Kidney glomerular epithelial cell (primary cell): ENCODE measurements around the gene CHD9.
"Not testable (repeated sequence)": the region's sequence is repeated elsewhere in the genome, so short reads cannot be mapped to it uniquely, and the experiment has no call there.

Experiments
- DNase-seq: peaks from one replicate; lab custom pipeline; 2025; lab: John Stamatoyannopoulos, UW

CHD9 gene

DNA sequence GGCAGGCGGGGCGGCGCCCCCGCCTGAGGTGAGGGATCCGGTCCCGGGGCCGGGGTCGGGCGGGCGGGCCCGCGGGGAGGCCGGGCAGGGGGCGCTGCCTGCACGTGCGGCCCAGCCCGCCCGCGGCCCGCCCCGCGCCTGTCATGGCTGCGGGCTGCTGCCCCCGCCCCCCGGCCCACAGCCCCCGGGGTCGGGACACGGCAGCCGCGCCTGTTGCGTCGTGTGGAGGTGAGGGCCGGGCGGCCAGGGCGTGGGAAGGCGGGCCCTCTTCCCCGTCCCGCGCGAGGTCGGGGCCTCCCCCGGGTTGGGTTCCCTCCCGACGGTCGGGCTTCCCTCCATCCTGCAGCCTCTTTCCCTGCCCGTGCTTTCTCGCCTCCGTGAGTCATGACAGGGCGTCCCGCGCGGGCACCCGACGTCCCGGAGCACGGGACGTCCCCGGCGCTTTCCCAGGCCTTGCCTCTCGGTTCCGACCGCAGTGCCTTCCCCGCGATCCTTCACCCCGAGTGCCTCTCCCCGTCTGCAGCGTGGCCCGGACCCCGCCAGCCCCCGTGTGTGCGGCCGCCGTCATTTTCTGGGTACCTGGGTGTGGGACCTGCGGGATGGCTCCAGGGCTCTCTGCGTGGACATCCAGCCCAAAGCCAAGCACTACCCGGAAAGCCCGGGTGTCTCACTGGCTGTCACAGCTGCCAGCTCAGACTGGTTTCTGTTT is 76.7 kb downstream of the CHD9 start:
- DNase-seq, result peak; percentile 12

DNA sequence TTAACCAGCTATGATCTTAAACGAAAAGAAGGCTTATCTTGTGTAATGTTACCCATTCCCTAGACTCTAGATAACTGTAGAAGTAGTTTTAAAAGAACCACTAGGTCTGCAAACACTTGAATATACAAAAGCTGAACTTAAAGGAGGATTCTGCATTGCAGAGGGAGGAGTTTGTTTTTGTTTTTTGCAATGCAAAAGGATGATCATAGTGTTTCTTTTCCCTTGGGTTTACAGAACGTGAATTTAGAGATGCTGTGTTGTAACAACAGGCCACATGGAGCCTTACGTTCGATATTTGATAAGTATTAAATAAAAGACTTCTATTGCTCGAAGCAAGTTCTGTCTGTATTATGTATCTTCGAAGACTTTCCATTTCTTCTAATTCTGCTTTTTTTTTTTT is 77.6 kb downstream of the CHD9 start:
- DNase-seq, result no peak

- no peak for DNase-seq
These were observed 80.5 kb downstream of the CHD9 start for GRCh38 chr16:53135329-53135728.

DNA sequence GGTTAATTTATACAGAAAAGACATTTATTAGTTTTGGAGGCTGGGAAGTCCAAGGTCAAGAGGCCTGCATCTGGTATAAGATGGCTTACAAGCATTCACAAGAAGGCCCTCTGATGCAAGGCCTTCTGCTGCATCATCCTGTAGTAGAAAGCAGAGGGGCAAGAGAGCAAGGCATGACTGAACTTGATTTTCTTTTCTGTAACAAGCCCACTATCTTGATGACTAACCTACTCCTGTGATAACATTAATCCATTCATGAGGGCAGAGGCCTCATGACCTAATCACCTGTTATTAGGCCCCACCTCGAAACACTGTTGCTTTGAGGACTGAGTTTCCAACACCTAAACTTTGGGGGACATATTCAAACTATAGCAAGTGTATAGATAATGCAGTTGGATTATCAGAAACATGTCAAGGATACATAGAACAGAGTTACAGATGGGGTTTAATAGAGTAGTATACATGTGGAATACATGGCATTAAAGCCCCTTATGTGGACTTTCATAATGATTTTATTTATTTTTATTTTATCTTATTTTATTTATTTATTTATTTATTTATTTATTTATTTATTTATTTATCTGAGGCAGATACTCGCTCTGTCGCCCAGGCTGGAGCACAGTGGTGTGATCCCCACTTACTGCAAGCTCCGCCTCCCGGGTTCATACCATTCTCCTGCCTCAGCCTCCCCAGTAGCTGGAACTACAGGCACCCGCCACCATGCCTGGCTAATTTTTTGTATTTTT is 88.2 kb downstream of the CHD9 start:
- DNase-seq, result no peak

DNA sequence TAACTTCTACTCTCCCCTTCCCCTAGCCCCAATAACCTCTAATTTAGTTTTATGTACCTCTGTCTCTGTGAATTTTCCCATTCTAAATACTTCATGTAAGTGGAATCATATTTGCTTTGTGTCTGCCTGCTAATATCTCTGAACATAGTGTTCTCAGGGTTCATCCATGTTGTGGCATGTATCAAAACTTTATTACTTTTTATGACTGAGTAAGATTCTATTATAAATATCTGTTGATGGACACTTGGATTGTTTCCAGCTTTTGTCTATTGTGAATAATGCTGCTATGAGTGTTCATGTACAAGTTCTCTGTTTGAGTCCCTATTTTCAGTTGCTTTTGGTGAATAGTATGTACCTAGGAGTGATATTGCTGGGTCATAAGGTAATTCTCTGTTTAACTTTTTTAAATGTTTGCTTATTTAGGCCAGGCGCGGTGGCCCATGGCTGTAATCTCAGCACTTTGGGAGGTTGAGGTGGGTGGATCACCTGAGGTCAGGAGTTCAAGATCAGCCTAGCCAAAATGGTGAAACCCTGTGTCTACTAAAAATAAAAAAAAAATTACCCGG is 92.8 kb downstream of the CHD9 start:
- DNase-seq, result no peak

GRCh38 chr16:53150769-53151168 is 96.0 kb downstream of the CHD9 start:
- no peak for DNase-seq

- no peak for DNase-seq
These were observed 97.5 kb downstream of the CHD9 start for GRCh38 chr16:53152329-53152728.

GRCh38 chr16:53153130-53153529 is 98.3 kb downstream of the CHD9 start:
- no peak for DNase-seq

- DNase-seq, result no peak
These were observed 99.7 kb downstream of the CHD9 start for GRCh38 chr16:53154513-53154912.

- DNase-seq, result no peak
These were observed 101.7 kb downstream of the CHD9 start for GRCh38 chr16:53156516-53156915.

DNA sequence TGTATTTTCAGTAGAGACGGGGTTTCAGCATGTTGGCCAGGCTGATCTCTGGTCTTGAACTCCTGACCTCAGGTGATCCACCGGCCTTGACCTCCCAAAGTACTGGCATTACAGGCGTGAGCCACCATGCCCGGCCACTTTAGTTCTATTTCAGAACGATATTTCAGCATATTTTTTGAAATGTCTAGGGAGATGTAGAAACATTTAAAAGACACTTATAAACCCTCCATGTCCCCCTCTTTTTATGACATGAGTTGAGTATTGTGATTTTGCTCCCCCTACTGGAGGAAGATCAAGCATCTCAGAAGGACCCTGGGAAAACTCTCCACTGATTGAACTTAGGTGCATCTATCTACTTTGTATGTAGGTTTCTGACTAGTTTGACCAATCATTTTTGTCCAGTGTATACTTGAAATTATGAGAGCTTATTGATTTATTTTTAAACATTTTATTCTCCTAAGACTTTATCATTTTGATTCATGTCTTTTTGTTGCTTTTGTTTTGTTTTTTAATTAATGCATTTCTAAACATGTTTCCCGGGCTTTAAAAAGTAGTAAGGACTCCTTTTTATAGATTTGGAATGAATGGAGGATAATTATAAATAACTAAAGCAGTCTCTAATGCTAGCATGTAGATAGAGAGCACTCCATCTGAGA is 105.1 kb downstream of the CHD9 start:
- peak; percentile 19 for DNase-seq

DNA sequence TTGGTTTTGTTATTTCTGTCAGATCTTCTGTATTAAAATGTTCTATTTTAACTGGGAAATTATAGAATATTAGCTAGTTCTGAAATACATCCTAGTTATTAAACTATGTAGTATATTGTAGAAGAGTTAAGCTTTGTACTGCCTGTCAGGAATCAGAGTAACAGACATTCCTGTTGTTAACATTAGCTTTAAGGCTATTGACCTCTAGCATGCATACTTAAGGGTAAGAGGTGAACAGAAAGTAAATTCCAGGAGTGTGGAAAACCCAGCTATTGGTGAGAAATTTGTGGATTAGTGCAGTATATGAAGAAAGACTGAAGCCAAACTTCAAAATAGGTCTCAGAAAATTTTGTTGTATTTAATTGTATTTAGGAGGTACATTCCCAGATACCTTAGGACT is 111.3 kb downstream of the CHD9 start:
- DNase-seq, result no peak

- no peak for DNase-seq
These were observed 114.0 kb downstream of the CHD9 start for GRCh38 chr16:53168744-53169143.

DNA sequence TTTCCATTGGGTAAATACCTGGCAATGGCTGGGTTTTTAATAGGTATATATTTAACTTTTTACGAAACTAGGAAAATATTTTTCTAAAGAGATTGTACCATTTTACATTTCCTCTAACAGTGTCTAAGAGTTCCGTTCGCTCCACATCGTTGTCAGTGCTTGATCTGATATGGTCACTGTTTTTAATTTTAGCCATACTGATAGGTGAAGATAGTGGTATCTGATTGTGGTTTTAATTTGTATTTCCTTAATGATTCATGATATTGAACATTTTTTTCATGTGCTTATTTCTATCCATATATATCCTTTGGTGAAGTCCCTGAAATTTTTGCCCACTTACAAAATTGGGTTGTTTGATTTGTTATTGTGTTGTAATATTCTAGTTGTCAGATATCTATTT is 117.7 kb downstream of the CHD9 start:
- no peak for DNase-seq

DNA sequence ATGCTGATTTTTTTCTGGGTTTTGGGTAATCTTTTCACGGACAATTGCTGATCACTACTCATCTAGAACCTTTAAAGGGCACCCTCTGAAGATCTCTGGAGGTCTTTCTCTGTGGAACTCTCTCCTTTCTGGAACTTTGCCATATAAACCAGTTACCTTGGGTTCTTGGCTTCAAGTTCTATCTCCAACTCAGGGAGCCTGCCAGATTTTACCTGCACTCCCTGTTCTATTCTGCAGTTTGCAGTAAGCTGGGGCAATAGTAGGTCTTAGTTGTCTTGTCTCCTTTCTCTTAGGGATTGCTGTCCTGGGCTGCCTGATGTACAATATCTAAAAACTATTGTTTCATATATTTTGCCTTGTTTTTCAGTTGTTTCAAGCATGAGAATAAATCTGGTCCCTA is 120.3 kb downstream of the CHD9 start:
- no peak for DNase-seq

DNA sequence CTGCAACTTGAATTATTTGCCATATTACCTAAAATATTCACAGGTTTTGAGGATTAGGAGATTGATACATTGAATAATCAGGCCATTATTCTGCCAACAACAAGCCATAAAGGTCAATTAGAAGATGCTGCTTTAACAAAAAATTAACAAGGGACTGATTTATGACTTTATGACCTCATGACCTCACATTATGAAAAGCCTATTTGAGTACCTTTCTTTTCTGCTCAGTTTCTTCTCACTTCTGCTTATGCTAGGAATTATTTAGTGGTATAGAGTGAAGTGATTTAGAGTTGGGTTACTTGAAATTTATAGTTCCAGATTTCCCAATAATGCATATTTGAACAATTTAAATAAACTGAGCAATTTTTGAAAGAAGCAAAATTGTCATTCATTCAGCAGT is 121.6 kb downstream of the CHD9 start:
- no peak for DNase-seq

DNA sequence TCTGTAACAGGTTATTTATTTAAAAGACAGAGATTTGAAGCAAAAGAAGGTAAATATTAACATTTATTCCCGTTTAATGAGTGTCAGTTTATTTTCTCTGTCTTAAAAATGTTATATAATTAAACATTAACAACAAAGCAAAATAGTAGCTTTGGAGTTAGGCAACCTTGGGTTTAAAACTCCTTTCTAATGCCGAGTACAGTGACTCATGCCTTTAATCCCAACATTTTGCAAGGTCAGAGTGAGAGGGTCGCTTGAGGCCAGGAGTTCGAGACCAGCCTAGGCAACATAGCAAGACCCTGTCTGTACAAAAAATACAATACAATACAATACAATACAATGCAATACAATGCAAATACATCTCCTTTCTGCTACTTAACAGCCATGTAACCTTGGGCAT is 128.7 kb downstream of the CHD9 start:
- no peak for DNase-seq

DNA sequence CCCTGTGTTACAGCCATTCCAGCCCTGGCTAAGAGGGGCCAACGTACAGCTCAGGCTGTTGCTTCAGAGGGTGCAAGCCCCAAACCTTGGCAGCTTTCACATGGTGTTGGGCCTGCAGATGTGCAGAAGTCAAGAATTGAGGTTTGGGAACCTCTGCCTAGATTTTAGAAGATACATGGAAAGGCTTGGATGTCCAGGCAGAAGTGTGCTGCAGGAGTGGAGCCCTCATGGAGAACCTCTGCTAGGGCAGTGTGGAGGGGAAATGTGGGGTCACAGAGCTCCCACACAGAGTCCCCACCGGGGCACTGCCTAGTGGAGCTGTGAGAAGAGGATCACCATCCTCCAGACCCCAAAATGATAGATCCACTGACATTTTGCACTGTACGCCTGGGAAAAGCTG is 130.9 kb downstream of the CHD9 start:
- not testable (repeated sequence) for DNase-seq

- no peak for DNase-seq
These were observed 133.0 kb downstream of the CHD9 start for GRCh38 chr16:53187775-53188174.

DNA sequence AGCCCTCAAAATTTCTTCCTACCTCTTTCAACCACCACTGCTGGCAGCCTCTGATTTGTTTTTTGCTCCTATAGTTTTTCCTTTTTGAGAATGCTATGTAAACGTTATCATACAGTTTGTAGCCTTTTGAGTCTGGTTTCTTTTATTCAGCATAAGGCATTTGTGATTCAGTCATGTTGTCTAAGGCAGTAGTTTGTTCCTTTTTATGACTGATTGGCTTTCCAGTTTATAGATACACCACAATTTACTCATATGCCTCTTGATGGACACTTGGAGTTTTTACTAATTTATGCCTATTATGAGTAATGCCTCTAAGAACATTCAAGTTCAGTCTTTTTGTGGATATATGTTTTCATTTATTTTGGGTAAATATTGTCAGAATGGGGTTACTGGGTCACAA is 136.6 kb downstream of the CHD9 start:
- no peak for DNase-seq

- DNase-seq, result no peak
These were observed 144.1 kb downstream of the CHD9 start for GRCh38 chr16:53198933-53199332.

DNA sequence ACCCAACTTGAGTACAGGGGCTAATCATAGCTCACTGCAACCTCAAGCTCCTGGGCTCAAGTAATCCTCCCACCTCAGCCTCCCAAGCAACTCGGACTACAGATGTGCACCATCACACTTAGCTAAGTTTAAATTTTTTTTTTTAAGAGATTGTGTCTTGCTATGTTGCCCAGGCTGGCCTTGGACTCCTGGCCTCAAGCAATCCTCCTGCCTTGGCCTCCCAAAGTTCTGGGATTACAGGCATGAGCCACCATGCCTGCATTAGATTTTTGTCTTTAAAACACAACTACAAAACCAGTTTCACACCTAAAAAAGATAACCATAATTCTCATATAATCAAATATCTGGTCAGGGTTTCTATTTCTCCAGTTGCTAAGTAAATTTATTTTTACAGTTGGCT is 147.1 kb downstream of the CHD9 start:
- no peak for DNase-seq

DNA sequence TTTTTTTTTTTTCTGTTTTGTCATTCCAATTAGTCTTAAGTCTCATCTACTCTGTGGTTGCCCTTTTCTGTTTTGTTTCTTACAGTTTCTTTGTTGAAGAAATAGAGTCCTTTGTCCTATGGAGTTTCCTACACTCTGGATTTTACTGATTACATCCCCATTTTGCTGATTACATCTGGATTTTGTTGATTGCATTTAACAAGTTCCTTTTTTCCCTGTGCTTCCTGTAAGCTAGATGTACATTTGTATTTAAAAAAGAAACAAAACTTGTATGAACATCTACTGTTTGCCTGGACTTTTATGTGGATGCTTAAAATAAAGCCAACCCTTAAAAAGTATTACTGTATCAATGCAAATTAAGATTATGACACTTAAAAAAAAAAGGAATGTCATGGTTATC is 147.6 kb downstream of the CHD9 start:
- DNase-seq, result no peak
